RKO (cell line): ENCODE measurements around the gene TBC1D10A.

ENCODE experiments used
- DNase-seq: peaks from one replicate; pipeline ENCODE4 v3.0.0-alpha.2; 2016; ENCODE audit warnings: low spot score

TBC1D10A gene

DNA sequence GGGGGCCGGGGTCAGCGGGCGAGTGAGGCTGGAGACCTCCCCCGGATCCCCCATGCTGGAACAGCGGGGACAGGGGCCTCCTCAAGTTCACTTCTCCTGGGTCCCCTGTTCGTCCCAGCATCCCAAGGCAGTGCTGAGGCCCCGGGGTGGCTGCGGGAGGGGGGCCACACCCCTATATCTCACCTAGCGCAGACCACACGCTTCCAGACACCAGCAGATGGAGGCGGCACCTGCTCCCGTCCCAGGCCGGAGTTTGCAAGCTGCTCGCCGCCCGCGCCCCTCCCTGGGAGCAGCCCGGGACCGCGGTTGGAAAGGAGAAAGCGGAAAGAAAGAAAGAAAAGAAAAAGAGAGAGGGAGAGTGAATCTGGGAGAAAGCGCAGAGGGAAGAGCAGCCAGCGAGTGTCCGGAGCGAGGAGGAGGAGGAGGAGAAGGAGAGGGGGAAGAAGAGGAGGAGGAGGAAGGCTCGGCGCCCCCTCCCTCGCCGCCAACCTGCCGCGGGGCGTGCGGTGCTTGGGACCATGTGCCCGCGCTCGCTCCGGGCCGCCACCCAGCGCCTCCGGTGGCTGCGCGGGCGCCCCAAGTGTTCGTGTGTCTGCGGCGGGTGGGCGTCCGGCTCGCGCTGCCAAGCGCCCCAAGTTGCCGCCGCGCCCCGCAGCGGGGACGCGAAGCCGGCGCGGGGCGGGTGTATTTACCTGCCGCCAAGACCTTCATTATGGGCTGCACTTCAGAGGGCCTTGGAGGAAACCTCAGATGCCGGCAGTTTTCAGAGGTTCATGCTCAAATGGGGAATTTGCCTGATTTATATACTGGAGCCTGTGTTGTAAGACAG is 80.5 kb downstream of the TBC1D10A start, which contains the start of gene LIF:
Gene LIF (minus strand): TSS at position 775 of the 829 bp plus-strand sequence. CDS start 64 bp downstream, at position 711.
- DNase-seq, result peak; percentile 60

DNA sequence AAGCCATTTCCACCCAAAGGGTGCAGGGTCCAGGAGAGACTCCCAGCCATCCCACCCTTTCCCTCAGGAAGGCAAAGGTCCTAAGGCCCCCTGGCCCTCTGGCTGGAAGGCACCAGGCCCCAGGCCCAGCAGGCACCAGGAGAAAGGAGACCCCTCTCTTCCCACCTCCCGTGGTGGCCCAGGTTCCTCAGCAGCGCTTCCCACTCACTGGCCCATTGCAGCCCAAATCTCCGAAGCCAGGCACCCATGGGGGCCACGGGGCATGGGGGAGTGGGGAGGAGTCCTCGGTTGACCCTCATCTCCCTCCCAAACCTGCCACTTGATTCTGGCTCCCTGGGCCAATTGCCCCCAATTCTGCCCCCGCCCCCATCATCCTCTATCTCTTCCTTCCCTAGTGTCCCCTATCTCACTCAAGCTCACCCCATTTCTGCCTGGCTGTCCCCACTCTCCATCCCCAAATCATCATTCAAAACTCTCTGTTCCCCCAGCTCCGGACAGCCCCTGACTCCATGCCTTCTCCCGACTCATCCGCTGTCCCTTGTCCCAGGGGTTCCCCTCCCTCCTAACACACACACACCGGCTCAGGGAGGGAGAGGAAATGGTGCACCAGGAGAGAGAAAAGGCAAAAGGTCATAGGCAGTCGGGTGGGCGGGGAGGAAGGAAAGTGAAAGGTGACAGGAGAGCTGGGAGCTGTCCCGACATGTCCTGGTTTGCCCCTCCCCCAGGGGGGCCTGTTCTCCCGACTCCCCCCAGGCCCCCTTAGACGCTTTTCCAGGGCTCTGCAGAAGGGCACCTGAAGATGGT is 81.4 kb downstream of the TBC1D10A start:
- DNase-seq, result peak; percentile 57

DNA sequence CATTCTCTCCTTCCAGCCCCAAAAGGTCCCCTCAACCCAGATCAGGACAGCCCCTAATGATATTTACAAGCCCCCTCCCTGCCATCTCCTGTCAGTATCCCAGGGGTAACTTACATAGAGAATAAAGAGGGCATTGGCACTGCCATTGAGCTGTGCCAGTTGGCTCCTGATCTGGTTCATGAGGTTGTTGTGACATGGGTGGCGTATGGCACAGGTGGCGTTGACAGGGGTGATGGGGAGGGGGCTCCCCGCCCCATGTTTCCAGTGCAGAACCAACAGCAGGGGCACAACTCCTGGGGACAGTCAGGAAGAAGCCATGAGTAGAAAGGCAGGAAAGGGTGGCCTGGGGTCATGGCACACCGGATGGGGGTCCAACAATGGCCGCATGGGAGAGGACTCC is 82.1 kb downstream of the TBC1D10A start:
- DNase-seq, result no peak

DNA sequence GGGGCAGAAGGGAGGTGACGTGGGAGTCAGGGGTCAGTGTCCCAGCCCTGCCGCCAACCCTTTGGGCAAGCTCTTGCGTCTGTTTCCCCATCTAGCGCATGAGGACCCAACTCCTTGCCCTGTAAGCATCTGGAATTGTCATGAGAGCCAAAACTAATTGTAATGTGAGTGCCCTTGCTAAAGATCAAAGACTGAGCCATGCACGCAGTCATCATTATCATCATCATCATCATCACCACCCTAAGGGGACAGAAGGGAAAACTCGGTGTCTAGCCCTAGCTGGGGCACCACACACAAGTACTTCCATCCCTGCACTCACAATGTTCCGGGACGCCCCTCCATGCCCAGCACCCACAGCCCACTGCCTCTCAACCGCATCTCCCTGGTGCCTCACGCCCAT is 82.7 kb downstream of the TBC1D10A start:
- peak; percentile 44 for DNase-seq

DNA sequence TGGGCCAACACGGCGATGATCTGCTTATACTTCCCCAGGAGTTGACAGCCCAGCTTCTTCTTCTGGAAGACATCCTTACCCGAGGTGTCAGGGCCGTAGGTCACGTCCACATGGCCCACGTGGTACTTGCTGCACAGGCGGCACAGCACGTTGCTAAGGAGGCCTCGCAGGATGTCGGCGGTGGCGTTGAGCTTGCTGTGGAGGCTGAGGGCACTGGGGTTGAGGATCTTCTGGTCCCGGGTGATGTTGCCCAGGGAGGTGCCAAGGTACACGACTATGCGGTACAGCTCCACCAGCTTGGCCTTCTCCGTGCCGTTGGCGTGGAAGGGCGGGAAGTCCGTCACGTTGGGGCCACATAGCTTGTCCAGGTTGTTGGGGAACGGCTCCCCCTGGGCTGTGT is 83.1 kb downstream of the TBC1D10A start:
- no peak for DNase-seq
